GM12878 (cell line): ENCODE data around the gene ZNF423. TPM values are rescaled to one million over a fixed set of nuclear protein-coding genes. Genes with fewer than 3 reads are reported as not detected.

Experiments used
- ATAC-seq: fragments of 200-7000 bp; cut with Tn5 transposase; 3 replicates; pipeline ENCODE4 v1.9.1; 2020; ENCODE audit warnings: mild to moderate bottlenecking, moderate library complexity
- BruUV-seq: library from RNA; stranded (reverse); fragments of 400-500 nt; replicated peaks from 2 replicates; lab custom pipeline; 2021; lab: Mats Ljungman, UMichigan
- CTCF ChIA-PET: fragments of 300-600 bp; sonication (Branson Sonifier 250); formaldehyde crosslinking; extraction: SDS; loops from one replicate; lab custom pipeline; 2021; ENCODE audit warnings: inconsistent platforms; lab: Yijun Ruan, JAX
- POLR2A ChIA-PET: fragments of 350-600 bp; formaldehyde crosslinking; extraction: SDS; loops from one replicate; lab custom pipeline; 2021; ENCODE audit warnings: inconsistent platforms; lab: Charles Lee
- RAD21 ChIA-PET: fragments of 300-600 bp; sonication (Branson Sonifier 250); formaldehyde crosslinking; loops from one replicate; lab custom pipeline; 2023; ENCODE audit warnings: antibody characterized with exemption; ENCODE audit not compliant: unreplicated experiment; lab: Charles Lee
- SMC1A ChIA-PET: fragments of 300-600 bp; sonication (Branson Sonifier 250); formaldehyde crosslinking; loops from one replicate; lab custom pipeline; 2023; ENCODE audit not compliant: unreplicated experiment, uncharacterized antibody; lab: Charles Lee
- DNase-seq: peaks from one replicate; pipeline ENCODE4 v3.0.0-alpha.2; 2011; ENCODE audit warnings: low read depth, low spot score
- FAIRE-seq: peaks from 3 replicates; lab custom pipeline; 2011; peaks lifted over from hg19 to GRCh38; lab: Jason Lieb, UNC
- H2AFZ ChIP-seq: 2 replicates; pipeline ENCODE4 v1.6.0; 2011; ENCODE audit warnings: low read depth, low read length, control low read depth; ENCODE audit not compliant: control insufficient read depth
- H3K27ac ChIP-seq: 2 replicates; pipeline ENCODE4 v1.5.1; 2011; ENCODE audit warnings: control low read depth; ENCODE audit not compliant: control insufficient read depth, insufficient read depth
- H3K27me3 ChIP-seq, 2 experiments: replicated peaks in 1 of 2; 2 replicates each; pipeline versions ENCODE4 v1.6.0 to v1.6.1; 2011; ENCODE audit warnings: low read length in 1 of 2; ENCODE audit not compliant: control insufficient read depth in 2 of 2, insufficient read depth in 2 of 2
- H3K36me3 ChIP-seq, 2 experiments: 2 replicates each; pipeline ENCODE4 v1.5.1; 2011; ENCODE audit warnings: low read length in 1 of 2; ENCODE audit not compliant: control insufficient read depth in 2 of 2, insufficient read depth in 2 of 2
- H3K4me1 ChIP-seq: 2 replicates; pipeline ENCODE4 v1.6.1; 2011; ENCODE audit warnings: mild to moderate bottlenecking, low read length, moderate library complexity, mixed read lengths; ENCODE audit not compliant: control insufficient read depth, insufficient read depth
- H3K4me2 ChIP-seq: 2 replicates; pipeline ENCODE4 v1.6.0; 2011; ENCODE audit warnings: control low read depth; ENCODE audit not compliant: control insufficient read depth, insufficient read depth
- H3K4me3 ChIP-seq: fragments of 200-600 bp; sonication (generic); 2 replicates; pipeline ENCODE4 v1.5.1; 2016
- H3K79me2 ChIP-seq: 2 replicates; pipeline ENCODE4 v1.6.0; 2011; ENCODE audit warnings: low read length; ENCODE audit not compliant: control insufficient read depth, insufficient read depth
- H3K9ac ChIP-seq: 2 replicates; pipeline ENCODE4 v1.8.0; 2011; ENCODE audit warnings: low read length, control low read depth, mixed read lengths; ENCODE audit not compliant: control insufficient read depth, insufficient read depth
- H3K9me3 ChIP-seq: replicated peaks from 3 replicates; pipeline ENCODE4 v1.5.1; 2011; ENCODE audit warnings: mild to moderate bottlenecking, low read length; ENCODE audit not compliant: control insufficient read depth, insufficient read depth
- H4K20me1 ChIP-seq: 2 replicates; pipeline ENCODE4 v1.6.0; 2011; ENCODE audit not compliant: control insufficient read depth, insufficient read depth
- EED ChIP-seq: sonication (generic); IDR thresholded peaks from 2 replicates; pipeline ENCODE4 v1.6.1; 2016; ENCODE audit warnings: antibody characterized with exemption, low read depth
- NFIC ChIP-seq: IDR thresholded peaks from 2 replicates; pipeline ENCODE4 v1.6.1; 2012; ENCODE audit warnings: low read depth, mild to moderate bottlenecking, inconsistent platforms, low read length, moderate library complexity
- NKRF ChIP-seq: fragments of 450-650 bp; conservative IDR thresholded peaks from 2 replicates; pipeline ENCODE4 v1.6.1; 2017; ENCODE audit warnings: mild to moderate bottlenecking, moderate library complexity
- POLR2AphosphoS5 ChIP-seq: IDR thresholded peaks from 2 replicates; pipeline ENCODE4 v1.6.1; 2011; ENCODE audit warnings: mild to moderate bottlenecking, low read length, inconsistent platforms
- WGBS: methylation state at CpG from one replicate; pipeline ENCODE4 v1.1.6; 2016; ENCODE audit warnings: low lambda C conversion rate; ENCODE audit not compliant: insufficient replicate concordance, insufficient coverage; ENCODE audit errors: missing lambda C conversion rate; 5-methylcytosine and 5-hydroxymethylcytosine counted together
- in situ Hi-C: fragments of 300-500 bp; cut with MboI; formaldehyde crosslinking; loops from 9 replicates; pipeline ENCODE4 v1.14.3; 2018; ENCODE audit warnings: mixed read lengths
- intact Hi-C: fragments of 100-400 bp; cut with micrococcal nuclease; formaldehyde crosslinking; loops from one replicate; pipeline ENCODE4 v1.14.2; 2022; ENCODE audit not compliant: unreplicated experiment
- polyA plus RNA-seq, 11 experiments: library from polyadenylated mRNA; depleted of rRNA in 4 of 11; unstranded in 6 of 11; stranded (reverse) in 5 of 11; fragments of >200 nt; fragmentation: Nextera tagmentation in 4 of 11; fragmentation: Illumina TruSeq in 1 of 11; extraction: Ambion mirVana in 4 of 11; extraction: Trizol in 1 of 11; gene quantifications; 1 replicate in 1 of 11; 2 replicates in 10 of 11; pipeline versions ENCODE4 v1.2.1 to v1.2.3, GENCODE V29; 2011 to 2016; ENCODE audit warnings: inconsistent platforms in 2 of 11, missing spikeins in 2 of 11, low read depth in 1 of 11
- total RNA-seq, 4 experiments: library from RNA; depleted of rRNA in 3 of 4; stranded (reverse); fragments of >200 nt in 3 of 4; fragmentation: Illumina TruSeq in 1 of 4; extraction: Trizol in 1 of 4; gene quantifications; 2 replicates each; pipeline versions ENCODE4 v1.2.1 to v1.2.3, GENCODE V29; 2013 to 2021

Gene ZNF423
- total and polyA plus RNA-seq, 10 of the 15 experiments (the other 5 are each of a cell fraction or from before 2014, with no cell fraction given): 0.03 to 0.64 (median 0.10) TPM

GRCh38 chr16:49701789-49702494 lies 154.0 kb downstream of the ZNF423 start:
- ChIA-PET CTCF (no interaction called here), SMC1A (no interaction called here), RAD21 (no interaction called here), POLR2A (no interaction called here)
- H3K27ac ChIP-seq: no peak overlapping the region
- in situ Hi-C loops: no loop called here
- H3K9me3 ChIP-seq: no peaks in the 10 kb centered on the region
- no peak overlapping the region for H3K4me2 ChIP-seq
- intact Hi-C loops: loop anchor here (10.0 kb wide), 1 partner anchor 207 kb away; no protein-coding TSS in a partner anchor
- no peaks in the 10 kb centered on the region for H3K79me2 ChIP-seq
- H4K20me1 ChIP-seq: no peaks in the 10 kb centered on the region
- DNase-seq (no peak), ATAC-seq (no peak), FAIRE-seq (no peak)
- peaks cover 7% of the 10 kb centered on the region for H3K4me1 ChIP-seq
- H2AFZ ChIP-seq: no peak overlapping the region
- BruUV-seq: no TSS peak
- no peak overlapping the region for H3K9ac ChIP-seq
- H3K4me3 ChIP-seq: no peak overlapping the region
- WGBS: 11% methylated on average over 15 of the region's 15 CpGs
- no peaks in the 10 kb centered on the region for H3K36me3 ChIP-seq
- no peaks in the 10 kb centered on the region; a peak in 1 of 4 replicates for H3K27me3 ChIP-seq
- TF ChIP-seq POLR2AphosphoS5 (no peak), NKRF (no peak), NFIC (peak; percentile 27; the same call in 1 of the 2 replicates), EED (peak; percentile 48)
